Common myeloid progenitor, CD34-positive (primary cell): Measurements from ENCODE around the gene PLEKHA7.
"Not testable (repeated sequence)": the region's sequence is repeated elsewhere in the genome, so short reads cannot be mapped to it uniquely, and the experiment has no call there.

Experiments used
- CTCF ChIA-PET: fragments of 350-600 bp; sonication (Branson Sonifier 250); formaldehyde crosslinking; loops from one replicate; lab custom pipeline; 2021; ENCODE audit warnings: antibody characterized with exemption; lab: Charles Lee
- POLR2A ChIA-PET: fragments of 350-600 bp; sonication (Branson Sonifier 250); formaldehyde crosslinking; loops from one replicate; lab custom pipeline; 2021; ENCODE audit warnings: antibody characterized with exemption; lab: Charles Lee
- DNase-seq, 3 donors: peaks; one replicate each; pipeline versions ENCODE4 v3.0.0 to v3.0.0-alpha.2; 2013
- H3K27ac ChIP-seq, 2 experiments: 1 replicate in 1 of 2; 2 replicates in 1 of 2; pipeline ENCODE4 v1.7.0; 2013; ENCODE audit warnings: inconsistent platforms in 2 of 2, low read length in 2 of 2, mild to moderate bottlenecking in 2 of 2, low read depth in 1 of 2, moderate library complexity in 1 of 2; ENCODE audit not compliant: severe bottlenecking in 2 of 2, insufficient read depth in 1 of 2, poor library complexity in 1 of 2
- H3K27me3 ChIP-seq, 5 experiments: replicated peaks in 2 of 5; 1 replicate in 3 of 5; 2 replicates in 2 of 5; pipeline versions ENCODE4 v1.6.1 to v1.7.0; 2013; ENCODE audit warnings: low read length in 4 of 5, mild to moderate bottlenecking in 2 of 5, moderate library complexity in 2 of 5, inconsistent platforms in 1 of 5; ENCODE audit not compliant: insufficient read depth in 5 of 5, control insufficient read depth in 4 of 5
- H3K36me3 ChIP-seq, 4 experiments: 1 replicate in 2 of 4; 2 replicates in 2 of 4; pipeline versions ENCODE4 v1.6.1 to v1.7.0; 2013; ENCODE audit warnings: low read length in 3 of 4, control low read depth in 1 of 4, mild to moderate bottlenecking in 1 of 4; ENCODE audit not compliant: control insufficient read depth in 4 of 4, insufficient read depth in 4 of 4
- H3K4me1 ChIP-seq, 4 experiments: 1 replicate in 3 of 4; 2 replicates in 1 of 4; pipeline versions ENCODE4 v1.6.1 to v1.7.1; 2013; ENCODE audit warnings: low read length in 3 of 4, mild to moderate bottlenecking in 3 of 4, control low read depth in 1 of 4, inconsistent platforms in 1 of 4, moderate library complexity in 1 of 4; ENCODE audit not compliant: control insufficient read depth in 4 of 4, insufficient read depth in 4 of 4; ENCODE audit errors: control extremely low read depth in 1 of 4
- H3K4me3 ChIP-seq, 7 experiments: 1 replicate in 4 of 7; 2 replicates in 3 of 7; pipeline versions ENCODE4 v1.5.1 to v1.7.0; 2013; ENCODE audit warnings: mild to moderate bottlenecking in 7 of 7, low read length in 6 of 7, moderate library complexity in 6 of 7, inconsistent platforms in 2 of 7, low read depth in 2 of 7, control low read depth in 1 of 7; ENCODE audit not compliant: insufficient read depth in 4 of 7, control insufficient read depth in 1 of 7; ENCODE audit errors: extremely low read depth in 1 of 7
- H3K9me3 ChIP-seq, 5 experiments: 1 replicate in 4 of 5; 2 replicates in 1 of 5; pipeline versions ENCODE4 v1.6.1 to v1.7.1; 2013; ENCODE audit warnings: low read length in 4 of 5, mild to moderate bottlenecking in 2 of 5, inconsistent platforms in 1 of 5, low read depth in 1 of 5, moderate library complexity in 1 of 5; ENCODE audit not compliant: control insufficient read depth in 4 of 5, insufficient read depth in 2 of 5; ENCODE audit errors: control extremely low read depth in 1 of 5
- WGBS: methylation state at CpG from one replicate; pipeline ENCODE4 v1.1.5; 2013; ENCODE audit not compliant: insufficient coverage; 5-methylcytosine and 5-hydroxymethylcytosine counted together

The PLEKHA7 gene

DNA sequence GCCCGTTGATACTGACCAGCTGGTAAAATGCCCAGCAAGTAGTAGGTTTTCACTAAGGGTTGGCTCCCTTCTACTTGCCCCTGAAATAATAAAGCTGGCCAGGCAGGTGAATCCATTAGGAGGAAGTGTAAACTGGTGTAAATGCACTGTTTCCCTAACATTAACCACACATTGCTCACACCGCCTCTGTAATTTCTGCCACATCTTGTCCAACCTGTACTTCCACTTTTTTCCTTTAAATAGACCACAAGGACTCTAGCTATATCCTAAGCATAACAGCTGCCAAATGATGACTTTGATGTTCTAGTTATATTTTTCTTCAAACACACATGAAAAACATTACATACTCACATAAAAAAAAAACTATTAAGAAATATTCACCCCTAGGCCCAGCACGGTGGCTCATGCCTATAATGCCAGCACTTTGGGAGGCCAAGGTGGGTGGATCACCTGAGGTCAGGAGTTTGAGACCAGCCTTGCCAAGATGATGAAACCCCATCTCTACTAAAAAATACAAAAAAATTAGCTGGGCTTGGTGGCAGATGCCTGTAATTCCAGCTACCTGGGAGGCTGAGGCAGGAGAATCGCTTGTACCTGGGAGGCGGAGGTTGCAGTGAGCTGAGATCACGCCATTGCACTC is 95.6 kb downstream of the PLEKHA7 start:
- H3K9me3 ChIP-seq, POLR2A ChIA-PET, H3K27ac ChIP-seq, H3K4me3 ChIP-seq, H3K4me1 ChIP-seq, H3K36me3 ChIP-seq: not testable (repeated sequence)
- CTCF ChIA-PET, result interaction anchor here (1.0 kb wide), 1 partner anchor 13 kb away, joined by 3 read pairs; no protein-coding TSS in a partner anchor
- DNase-seq, result peak in 2 of 3 donors; percentile 62 to 75
- H3K27me3 ChIP-seq, result peaks cover 0 to 12% (median 11%) of the 10 kb centered on the region in 5 experiments
- WGBS, result 100% methylated on average over 3 of the region's 6 CpGs

DNA sequence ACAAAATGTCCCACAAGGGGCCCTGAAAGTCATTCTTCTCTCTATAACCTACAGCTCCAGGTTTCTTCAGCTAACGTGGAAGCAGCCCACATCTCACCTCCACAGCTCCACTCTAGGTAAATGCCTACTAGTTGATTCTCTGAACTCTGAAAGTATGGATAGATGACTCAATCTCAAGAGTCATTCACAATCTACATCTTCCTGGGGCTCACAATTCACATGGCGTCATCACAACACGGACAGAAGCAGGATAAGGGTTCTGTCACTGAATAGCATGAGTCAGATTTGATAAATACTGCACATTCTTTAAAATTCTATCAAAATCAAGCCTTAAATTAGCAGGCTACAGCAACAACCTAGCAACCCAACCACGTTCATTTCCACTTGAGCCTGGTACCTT is 96.3 kb downstream of the PLEKHA7 start:
- CTCF ChIA-PET, result no interaction called here
- no peak for DNase-seq
- POLR2A ChIA-PET, result no interaction called here
- peaks cover 0 to 11% (median 4%) of the 10 kb centered on the region in 5 experiments for H3K27me3 ChIP-seq
- H3K36me3 ChIP-seq, result no peaks in the 10 kb centered on the region
- H3K9me3 ChIP-seq, result no peaks in the 10 kb centered on the region
- peaks cover 0 to 7% (median 0%) of the 10 kb centered on the region in 4 experiments for H3K4me1 ChIP-seq
- WGBS, result 100% methylated on average over 2 of the region's 4 CpGs
- H3K27ac ChIP-seq, result no peak overlapping the region
- no peak overlapping the region for H3K4me3 ChIP-seq

DNA sequence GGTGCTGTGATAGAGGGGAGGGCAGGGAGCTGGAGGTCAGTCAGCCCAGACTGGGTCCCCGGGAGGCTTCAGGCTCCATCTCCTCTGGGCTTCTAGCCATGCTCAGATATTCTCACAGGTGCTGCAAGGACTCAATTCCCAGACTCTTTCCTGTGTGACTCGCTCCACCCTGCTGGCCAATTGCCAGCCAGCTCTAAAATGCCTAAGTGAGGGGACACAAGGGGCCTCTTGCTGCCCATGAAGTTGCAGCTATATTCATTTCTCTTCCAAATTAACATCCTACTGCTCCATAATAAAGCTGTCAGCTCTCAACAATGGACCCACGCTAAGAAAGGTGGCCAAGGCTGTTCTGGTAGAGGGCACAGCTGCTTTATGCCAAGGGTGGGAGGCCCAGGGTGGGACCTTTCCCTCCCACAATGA is 101.5 kb downstream of the PLEKHA7 start:
- H3K4me1 ChIP-seq, result no peaks in the 10 kb centered on the region
- H3K9me3 ChIP-seq, result no peaks in the 10 kb centered on the region
- H3K4me3 ChIP-seq, result no peak overlapping the region
- ChIA-PET CTCF (interaction anchor here (1.3 to 1.4 kb wide), 3 partner anchors 9 to 92 kb away, joined by 3 to 4 read pairs (median 3); no protein-coding TSS in a partner anchor), POLR2A (no interaction called here)
- no peak overlapping the region for H3K27ac ChIP-seq
- no peaks in the 10 kb centered on the region for H3K36me3 ChIP-seq
- DNase-seq, result no peak
- H3K27me3 ChIP-seq, result no peaks in the 10 kb centered on the region
- WGBS, result 83% methylated on average over 3 of the region's 3 CpGs

DNA sequence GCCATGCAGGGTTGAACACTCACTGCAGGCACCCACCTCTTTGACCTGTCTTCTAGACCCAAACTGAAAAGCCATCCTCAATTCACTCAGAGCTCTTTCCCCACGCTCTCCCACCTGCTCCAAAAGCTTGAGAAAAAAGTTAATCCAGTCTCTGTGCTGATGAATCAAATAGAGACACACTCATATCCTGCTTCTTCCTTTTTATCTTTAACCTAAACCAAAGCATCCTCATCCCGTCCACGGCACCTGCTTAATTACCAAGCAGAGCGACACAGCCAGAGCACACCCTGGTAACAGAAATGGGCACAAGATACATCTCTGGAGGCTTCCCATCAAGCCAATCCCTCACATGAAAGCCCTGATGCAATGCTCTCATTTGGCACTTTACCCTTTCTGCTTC is 102.6 kb downstream of the PLEKHA7 start:
- 93% methylated on average over 3 of the region's 4 CpGs for WGBS
- no peak overlapping the region for H3K4me3 ChIP-seq
- no peak overlapping the region for H3K27ac ChIP-seq
- CTCF ChIA-PET, result interaction anchor here (1.3 to 1.4 kb wide), 3 partner anchors 14 to 91 kb away, joined by 3 to 4 read pairs (median 3); no protein-coding TSS in a partner anchor
- H3K27me3 ChIP-seq, result no peaks in the 10 kb centered on the region
- POLR2A ChIA-PET, result interaction anchor here (0.6 kb wide), 1 partner anchor 845 kb away, joined by 3 read pairs; no protein-coding TSS in a partner anchor
- no peak for DNase-seq
- H3K9me3 ChIP-seq, result no peaks in the 10 kb centered on the region
- no peaks in the 10 kb centered on the region for H3K4me1 ChIP-seq
- H3K36me3 ChIP-seq, result no peaks in the 10 kb centered on the region

DNA sequence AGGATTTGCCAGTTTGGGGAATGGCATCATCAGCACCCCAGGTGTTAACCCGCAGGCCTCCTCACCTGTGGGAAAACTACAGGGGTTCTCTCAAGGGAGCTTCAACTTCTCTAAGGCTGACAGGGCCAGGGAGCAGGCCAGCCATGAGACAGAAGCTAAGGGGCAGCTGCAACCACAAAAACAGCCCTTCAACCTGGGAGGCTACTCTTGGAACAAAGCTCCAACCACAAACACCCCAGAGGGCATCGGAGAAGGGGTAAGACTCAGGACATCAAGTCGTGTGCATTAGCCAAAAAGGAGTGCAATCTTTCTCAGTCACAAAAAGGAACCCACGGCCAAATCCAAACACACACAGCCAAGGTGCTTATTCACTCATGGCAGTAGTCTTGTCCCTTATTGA is 103.0 kb downstream of the PLEKHA7 start:
- ChIA-PET CTCF (interaction anchor here (1.3 to 1.4 kb wide), 2 partner anchors 14 to 20 kb away, joined by 3 to 4 read pairs; no protein-coding TSS in a partner anchor), POLR2A (interaction anchor here (0.6 kb wide), 1 partner anchor 845 kb away, joined by 3 read pairs; no protein-coding TSS in a partner anchor)
- no peak overlapping the region for H3K4me3 ChIP-seq
- H3K27me3 ChIP-seq, result no peaks in the 10 kb centered on the region
- 96% methylated on average over 4 of the region's 4 CpGs for WGBS
- H3K9me3 ChIP-seq, result no peaks in the 10 kb centered on the region
- H3K36me3 ChIP-seq, result no peaks in the 10 kb centered on the region
- no peak overlapping the region for H3K27ac ChIP-seq
- no peak for DNase-seq
- H3K4me1 ChIP-seq, result no peaks in the 10 kb centered on the region

DNA sequence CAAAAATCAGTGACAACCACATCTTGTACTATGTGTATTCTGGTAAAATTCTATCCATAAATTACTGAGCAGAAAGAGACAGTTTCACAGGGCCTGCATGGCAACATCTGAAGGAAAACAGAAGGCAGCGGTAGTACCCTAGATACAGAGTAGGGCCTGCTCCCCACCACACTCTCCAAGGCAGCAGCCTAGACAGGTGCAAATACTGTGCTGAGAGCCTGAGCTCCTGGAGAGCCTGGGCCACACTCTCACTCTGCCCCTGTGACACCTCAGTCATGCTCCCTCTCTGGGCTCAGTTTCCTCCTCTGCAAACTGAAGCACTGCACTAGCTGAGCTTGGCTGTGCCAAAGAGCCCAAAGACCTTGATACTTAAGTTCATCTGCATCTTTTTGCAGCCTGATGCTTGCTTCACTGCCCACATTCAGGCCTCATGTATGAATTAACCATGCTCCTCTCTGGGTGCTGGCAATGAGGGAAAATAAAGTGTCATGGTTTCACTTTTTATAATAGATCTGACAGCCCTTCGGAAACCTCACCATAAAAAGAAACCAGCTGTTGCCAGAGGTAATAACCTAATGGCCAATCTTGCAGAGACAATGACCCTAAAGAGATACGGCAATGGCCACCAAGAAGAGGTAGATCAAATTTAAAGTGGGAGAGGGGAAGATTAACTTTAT is 104.7 kb downstream of the PLEKHA7 start:
- Histone ChIP-seq H3K4me3 (no peak overlapping the region), H3K9me3 (no peaks in the 10 kb centered on the region), H3K27me3 (no peaks in the 10 kb centered on the region), H3K36me3 (no peaks in the 10 kb centered on the region), H3K27ac (no peak overlapping the region), H3K4me1 (no peaks in the 10 kb centered on the region)
- 96% methylated on average over 3 of the region's 3 CpGs for WGBS
- CTCF ChIA-PET, result no interaction called here
- DNase-seq, result no peak
- POLR2A ChIA-PET, result no interaction called here

DNA sequence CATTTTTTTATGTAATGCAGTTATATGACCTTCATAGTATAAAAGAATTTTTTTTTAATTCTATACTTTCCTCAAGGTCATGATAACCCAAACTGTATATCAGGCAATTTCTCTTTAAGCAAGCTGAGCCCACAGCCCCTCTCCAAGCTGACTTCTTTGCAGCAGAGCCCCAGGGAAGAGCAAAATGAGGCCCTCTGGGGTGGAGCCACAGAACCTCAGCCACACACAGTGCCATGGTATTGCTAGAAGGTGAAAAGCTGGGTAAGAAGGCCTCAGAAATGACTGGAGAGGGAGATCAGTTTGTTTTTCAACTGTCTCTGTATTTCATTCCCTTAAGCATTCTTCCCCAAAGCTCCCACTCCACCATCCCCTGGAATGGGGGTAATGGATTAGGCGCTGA is 108.8 kb downstream of the PLEKHA7 start:
- DNase-seq, result no peak
- no CpG with 5 or more reads among the region's 1 CpG for whole genome bisulfite sequencing
- H3K27me3 ChIP-seq, result no peaks in the 10 kb centered on the region
- ChIA-PET POLR2A (no interaction called here), CTCF (interaction anchor here (1.3 to 1.8 kb wide), 2 partner anchors 16 to 120 kb away, joined by 6 read pairs; no protein-coding TSS in a partner anchor)
- H3K4me1 ChIP-seq, result peaks cover 0 to 11% (median 10%) of the 10 kb centered on the region in 4 experiments
- H3K36me3 ChIP-seq, result no peaks in the 10 kb centered on the region
- H3K9me3 ChIP-seq, result no peaks in the 10 kb centered on the region
- H3K4me3 ChIP-seq, result no peak overlapping the region
- H3K27ac ChIP-seq, result no peak overlapping the region
